ENCODE data around the gene CFTR.

- TF ChIP-seq, protein P1, sequence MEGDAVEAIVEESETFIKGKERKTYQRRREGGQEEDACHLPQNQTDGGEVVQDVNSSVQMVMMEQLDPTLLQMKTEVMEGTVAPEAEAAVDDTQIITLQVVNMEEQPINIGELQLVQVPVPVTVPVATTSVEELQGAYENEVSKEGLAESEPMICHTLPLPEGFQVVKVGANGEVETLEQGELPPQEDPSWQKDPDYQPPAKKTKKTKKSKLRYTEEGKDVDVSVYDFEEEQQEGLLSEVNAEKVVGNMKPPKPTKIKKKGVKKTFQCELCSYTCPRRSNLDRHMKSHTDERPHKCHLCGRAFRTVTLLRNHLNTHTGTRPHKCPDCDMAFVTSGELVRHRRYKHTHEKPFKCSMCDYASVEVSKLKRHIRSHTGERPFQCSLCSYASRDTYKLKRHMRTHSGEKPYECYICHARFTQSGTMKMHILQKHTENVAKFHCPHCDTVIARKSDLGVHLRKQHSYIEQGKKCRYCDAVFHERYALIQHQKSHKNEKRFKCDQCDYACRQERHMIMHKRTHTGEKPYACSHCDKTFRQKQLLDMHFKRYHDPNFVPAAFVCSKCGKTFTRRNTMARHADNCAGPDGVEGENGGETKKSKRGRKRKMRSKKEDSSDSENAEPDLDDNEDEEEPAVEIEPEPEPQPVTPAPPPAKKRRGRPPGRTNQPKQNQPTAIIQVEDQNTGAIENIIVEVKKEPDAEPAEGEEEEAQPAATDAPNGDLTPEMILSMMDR (IDR thresholded peaks at IDR 0.05) = no peak
- no peak for TF ChIP-seq POLR2A (IDR thresholded peaks at IDR 0.05)
Measured at GRCh38 chr7:117581424-117581823, 101.6 kb downstream of the CFTR start.
